ENCODE data around the gene WNT3A. TPM values are rescaled to one million over a fixed set of nuclear protein-coding genes. Genes with fewer than 3 reads are reported as not detected.

Gene WNT3A
- total RNA-seq, 1 experiment from 2014 or later: not detected

GRCh38 chr1:228079601-228080263, 72.9 kb downstream of the WNT3A start:
- no peaks in the 10 kb centered on the region for H3K36me3 ChIP-seq (ENCODE audit: insufficient read depth, low read length, poor library complexity, severe bottlenecking)
- no TSS peak for BruUV-seq (replicated peaks)
- ChIA-PET POLR2A (ENCODE audit: low non-redundant PET) (no interaction called here), CTCF (no interaction called here)
- H3K4me1 ChIP-seq (ENCODE audit: insufficient read depth, low read length, poor library complexity, severe bottlenecking): peaks cover 7% of the 10 kb centered on the region
- TF ChIP-seq EZH2 (IDR thresholded peaks at IDR 0.05; ENCODE audit: borderline replicate concordance, low read depth, low read length, poor library complexity, severe bottlenecking) (no peak), CTCF (conservative IDR thresholded peaks at IDR 0.05; ENCODE audit: low read depth, low read length) (no peak)
- no peak overlapping the region for H3K27ac ChIP-seq (ENCODE audit: low read depth, low read length, poor library complexity, severe bottlenecking)
- H3K27me3 ChIP-seq (replicated peaks; ENCODE audit: insufficient read depth, low read depth, low read length, poor library complexity): no peaks in the 10 kb centered on the region
- no peak for DNase-seq (ENCODE audit: low spot score)
- H3K4me3 ChIP-seq (ENCODE audit: low read depth, low read length, poor library complexity, severe bottlenecking): no peak overlapping the region
- intact Hi-C loops (cut with micrococcal nuclease; ENCODE audit: unreplicated experiment): loop anchor here (5.0 to 10.0 kb wide), 2 partner anchors 77 to 315 kb away; no protein-coding TSS in a partner anchor
- H3K9me3 ChIP-seq (ENCODE audit: low read depth, low read length, poor library complexity, severe bottlenecking): no peaks in the 10 kb centered on the region

GRCh38 chr1:228081144-228081543, 74.3 kb downstream of the WNT3A start:
- no TSS peak for BruUV-seq (replicated peaks)
- Histone ChIP-seq H3K4me1 (ENCODE audit: insufficient read depth, low read length, poor library complexity, severe bottlenecking) (peaks cover 20% of the 10 kb centered on the region), H3K27me3 (replicated peaks; ENCODE audit: insufficient read depth, low read depth, low read length, poor library complexity) (no peaks in the 10 kb centered on the region), H3K36me3 (ENCODE audit: insufficient read depth, low read length, poor library complexity, severe bottlenecking) (no peaks in the 10 kb centered on the region), H3K4me3 (ENCODE audit: low read depth, low read length, poor library complexity, severe bottlenecking) (peak overlapping the region; percentile 98), H3K9me3 (ENCODE audit: low read depth, low read length, poor library complexity, severe bottlenecking) (no peaks in the 10 kb centered on the region), H3K27ac (ENCODE audit: low read depth, low read length, poor library complexity, severe bottlenecking) (peak overlapping the region; percentile 98)
- TF ChIP-seq CTCF (conservative IDR thresholded peaks at IDR 0.05; ENCODE audit: low read depth, low read length): no peak
- TF ChIP-seq EZH2 (IDR thresholded peaks at IDR 0.05; ENCODE audit: borderline replicate concordance, low read depth, low read length, poor library complexity, severe bottlenecking): no peak
- ChIA-PET CTCF (no interaction called here), POLR2A (ENCODE audit: low non-redundant PET) (no interaction called here)
- no peak for DNase-seq (ENCODE audit: low spot score)
- intact Hi-C loops (cut with micrococcal nuclease; ENCODE audit: unreplicated experiment): no loop called here

- Histone ChIP-seq H3K27ac (ENCODE audit: low read depth, low read length, poor library complexity, severe bottlenecking) (peak overlapping the region; percentile 98), H3K27me3 (replicated peaks; ENCODE audit: insufficient read depth, low read depth, low read length, poor library complexity) (no peaks in the 10 kb centered on the region), H3K4me3 (ENCODE audit: low read depth, low read length, poor library complexity, severe bottlenecking) (peak overlapping the region; percentile 98), H3K36me3 (ENCODE audit: insufficient read depth, low read length, poor library complexity, severe bottlenecking) (no peaks in the 10 kb centered on the region), H3K4me1 (ENCODE audit: insufficient read depth, low read length, poor library complexity, severe bottlenecking) (peaks cover 24% of the 10 kb centered on the region), H3K9me3 (ENCODE audit: low read depth, low read length, poor library complexity, severe bottlenecking) (no peaks in the 10 kb centered on the region)
- intact Hi-C loops (cut with micrococcal nuclease; ENCODE audit: unreplicated experiment): no loop called here
- DNase-seq (ENCODE audit: low spot score): no peak
- no peak for TF ChIP-seq CTCF (conservative IDR thresholded peaks at IDR 0.05; ENCODE audit: low read depth, low read length)
- TF ChIP-seq EZH2 (IDR thresholded peaks at IDR 0.05; ENCODE audit: borderline replicate concordance, low read depth, low read length, poor library complexity, severe bottlenecking): no peak
- CTCF ChIA-PET: interaction anchor here (1.0 kb wide), 1 partner anchor 82 kb away, joined by 3 read pairs; no protein-coding TSS in a partner anchor
- BruUV-seq (replicated peaks): no TSS peak
- POLR2A ChIA-PET (ENCODE audit: low non-redundant PET): no interaction called here
Observed at GRCh38 chr1:228081578-228082213, 74.9 kb downstream of the WNT3A start.
